H9 (cell line): Measurements from ENCODE around the gene KIF1A. TPM values are rescaled to one million over a fixed set of nuclear protein-coding genes. Genes with fewer than 3 reads are reported as not detected.

ENCODE experiments used
- DNase-seq: peaks from one replicate; pipeline ENCODE4 v3.0.0-alpha.2; 2017
- H2AFZ ChIP-seq: one replicate; pipeline ENCODE4 v1.6.1; 2013; ENCODE audit warnings: mild to moderate bottlenecking, low read length, control low read depth, moderate library complexity
- H2AK5ac ChIP-seq: 2 replicates; pipeline ENCODE4 v1.6.1; 2013; ENCODE audit warnings: low read length, control low read depth, mixed read lengths; ENCODE audit not compliant: insufficient read length
- H2BK120ac ChIP-seq: one replicate; pipeline ENCODE4 v1.6.1; 2013; ENCODE audit warnings: low read depth, mild to moderate bottlenecking, low read length, control low read depth, inconsistent platforms; ENCODE audit not compliant: poor library complexity, severe bottlenecking
- H2BK12ac ChIP-seq: 2 replicates; pipeline ENCODE4 v1.6.1; 2013; ENCODE audit warnings: low read length, control low read depth, mixed read lengths, low read depth; ENCODE audit not compliant: insufficient read length
- H2BK15ac ChIP-seq: 2 replicates; pipeline ENCODE4 v1.6.1; 2013; ENCODE audit warnings: low read depth, low read length, control low read depth
- H2BK20ac ChIP-seq: one replicate; pipeline ENCODE4 v1.6.1; 2013; ENCODE audit warnings: low read depth, mild to moderate bottlenecking, low read length, control low read depth, inconsistent platforms; ENCODE audit not compliant: poor library complexity, severe bottlenecking
- H2BK5ac ChIP-seq: 2 replicates; pipeline ENCODE4 v1.6.1; 2013; ENCODE audit warnings: low read length, control low read depth, mixed read lengths; ENCODE audit not compliant: insufficient read length
- H3K14ac ChIP-seq: 2 replicates; pipeline ENCODE4 v1.6.1; 2013; ENCODE audit warnings: low read length, control low read depth; ENCODE audit not compliant: insufficient read depth
- H3K18ac ChIP-seq: 2 replicates; pipeline ENCODE4 v1.6.1; 2013; ENCODE audit warnings: low read depth, mild to moderate bottlenecking, mixed read lengths, low read length, control low read depth; ENCODE audit not compliant: insufficient read length
- H3K23ac ChIP-seq: 2 replicates; pipeline ENCODE4 v1.6.1; 2013; ENCODE audit warnings: low read length, control low read depth, mixed read lengths, low read depth; ENCODE audit not compliant: insufficient read length
- H3K23me2 ChIP-seq: 2 replicates; pipeline ENCODE4 v1.6.1; 2013; ENCODE audit warnings: low read depth, mild to moderate bottlenecking, mixed read lengths, low read length, control low read depth; ENCODE audit not compliant: insufficient read length, poor library complexity, severe bottlenecking
- H3K27ac ChIP-seq: 2 replicates; pipeline ENCODE4 v1.5.1; 2013; ENCODE audit warnings: low read length, control low read depth, mixed read lengths, low read depth; ENCODE audit not compliant: insufficient read length
- H3K27me3 ChIP-seq: 2 replicates; pipeline ENCODE4 v1.6.1; 2013; ENCODE audit warnings: low read length, control low read depth, inconsistent platforms; ENCODE audit not compliant: insufficient read depth
- H3K4ac ChIP-seq: 2 replicates; pipeline ENCODE4 v1.6.1; 2013; ENCODE audit warnings: low read depth, mild to moderate bottlenecking, control low read depth, inconsistent platforms, low read length, moderate library complexity
- H3K4me1 ChIP-seq: 2 replicates; pipeline ENCODE4 v1.6.1; 2013; ENCODE audit warnings: low read length, control low read depth, inconsistent platforms; ENCODE audit not compliant: insufficient read depth
- H3K4me2 ChIP-seq: 2 replicates; pipeline ENCODE4 v1.6.1; 2013; ENCODE audit warnings: low read length, control low read depth, mixed read lengths; ENCODE audit not compliant: insufficient read length, insufficient read depth
- H3K56ac ChIP-seq: 2 replicates; pipeline ENCODE4 v1.6.1; 2013; ENCODE audit warnings: low read depth, mild to moderate bottlenecking, mixed read lengths, low read length, control low read depth; ENCODE audit not compliant: insufficient read length
- H3K79me1 ChIP-seq: 2 replicates; pipeline ENCODE4 v1.6.1; 2013; ENCODE audit warnings: low read depth, mild to moderate bottlenecking, moderate library complexity, low read length, control low read depth, inconsistent platforms; ENCODE audit not compliant: insufficient read depth, poor library complexity, severe bottlenecking
- H3K79me2 ChIP-seq: 2 replicates; pipeline ENCODE4 v1.6.1; 2013; ENCODE audit warnings: low read length, control low read depth, inconsistent platforms; ENCODE audit not compliant: insufficient read depth
- H3K9ac ChIP-seq: 2 replicates; pipeline ENCODE4 v1.6.1; 2013; ENCODE audit warnings: low read length, control low read depth, mixed read lengths; ENCODE audit not compliant: insufficient read length; ENCODE audit errors: extremely low read depth
- H3K9me3 ChIP-seq: one replicate; pipeline ENCODE4 v1.6.1; 2013; ENCODE audit warnings: low read depth, low read length, inconsistent platforms; ENCODE audit not compliant: control insufficient read depth
- H3T11ph ChIP-seq: one replicate; pipeline ENCODE4 v1.6.1; 2013; ENCODE audit warnings: mild to moderate bottlenecking, low read length, control low read depth, inconsistent platforms
- H4K20me1 ChIP-seq: one replicate; pipeline ENCODE4 v1.6.1; 2013; ENCODE audit not compliant: control insufficient read depth, insufficient read length, insufficient read depth
- H4K5ac ChIP-seq: 2 replicates; pipeline ENCODE4 v1.6.1; 2013; ENCODE audit warnings: low read depth, mild to moderate bottlenecking, mixed read lengths, low read length, control low read depth; ENCODE audit not compliant: insufficient read length
- H4K8ac ChIP-seq: replicated peaks from 2 replicates; pipeline ENCODE4 v1.6.1; 2013; ENCODE audit warnings: low read length, control low read depth, mixed read lengths, low read depth; ENCODE audit not compliant: insufficient read length
- H4K91ac ChIP-seq: 2 replicates; pipeline ENCODE4 v1.6.1; 2013; ENCODE audit warnings: low read depth, mild to moderate bottlenecking, moderate library complexity, mixed read lengths, low read length, control low read depth; ENCODE audit not compliant: insufficient read length
- H3K27ac Mint-ChIP-seq, 3 experiments: 2 replicates in 2 of 3; 3 replicates in 1 of 3; pipeline ENCODE4 v1.8.0; 2020 to 2021; ENCODE audit warnings: mixed read lengths in 3 of 3, mild to moderate bottlenecking in 1 of 3, moderate library complexity in 1 of 3
- H3K27me3 Mint-ChIP-seq: 2 replicates; pipeline ENCODE4 v1.8.0; 2021; ENCODE audit warnings: low read depth, mild to moderate bottlenecking, moderate library complexity, mixed read lengths
- H3K36me3 Mint-ChIP-seq, 3 experiments: 2 replicates in 2 of 3; 3 replicates in 1 of 3; pipeline ENCODE4 v1.8.0; 2020 to 2021; ENCODE audit warnings: low read depth in 3 of 3, mixed read lengths in 3 of 3; ENCODE audit not compliant: insufficient read depth in 1 of 3
- H3K4me1 Mint-ChIP-seq, 2 experiments: 2 replicates each; pipeline ENCODE4 v1.8.0; 2020; ENCODE audit warnings: mixed read lengths in 2 of 2
- H3K4me3 Mint-ChIP-seq, 2 experiments: 2 replicates in 1 of 2; 3 replicates in 1 of 2; pipeline ENCODE4 v1.8.0; 2020 to 2021; ENCODE audit warnings: mild to moderate bottlenecking in 2 of 2, mixed read lengths in 2 of 2, moderate library complexity in 1 of 2
- H3K9me3 Mint-ChIP-seq, 2 experiments: 2 replicates in 1 of 2; 3 replicates in 1 of 2; pipeline ENCODE4 v1.8.0; 2020; ENCODE audit warnings: mild to moderate bottlenecking in 2 of 2, mixed read lengths in 2 of 2, moderate library complexity in 1 of 2
- WGBS: extraction: QIAGEN DNeasy Blood & Tissue Kit; methylation state at CpG from one replicate; pipeline ENCODE4 v1.1.7; 2013; ENCODE audit warnings: missing lambda C conversion rate, low lambda C conversion rate, mixed read lengths; ENCODE audit not compliant: insufficient read length; ENCODE audit errors: extremely low coverage; 5-methylcytosine and 5-hydroxymethylcytosine counted together
- total RNA-seq: library from RNA; stranded (reverse); gene quantifications from 2 replicates; pipeline ENCODE4 v1.2.1, GENCODE V29; 2021
- TF ChIP-seq, protein P1 (sequence below): fragments of 200-600 bp; sonication (generic); conservative IDR thresholded peaks from 3 replicates; pipeline ENCODE4 v1.8.0; 2021; ENCODE audit warnings: antibody characterized with exemption, mild to moderate bottlenecking

KIF1A gene
- total RNA-seq, 1 experiment from 2014 or later = 204 TPM

DNA sequence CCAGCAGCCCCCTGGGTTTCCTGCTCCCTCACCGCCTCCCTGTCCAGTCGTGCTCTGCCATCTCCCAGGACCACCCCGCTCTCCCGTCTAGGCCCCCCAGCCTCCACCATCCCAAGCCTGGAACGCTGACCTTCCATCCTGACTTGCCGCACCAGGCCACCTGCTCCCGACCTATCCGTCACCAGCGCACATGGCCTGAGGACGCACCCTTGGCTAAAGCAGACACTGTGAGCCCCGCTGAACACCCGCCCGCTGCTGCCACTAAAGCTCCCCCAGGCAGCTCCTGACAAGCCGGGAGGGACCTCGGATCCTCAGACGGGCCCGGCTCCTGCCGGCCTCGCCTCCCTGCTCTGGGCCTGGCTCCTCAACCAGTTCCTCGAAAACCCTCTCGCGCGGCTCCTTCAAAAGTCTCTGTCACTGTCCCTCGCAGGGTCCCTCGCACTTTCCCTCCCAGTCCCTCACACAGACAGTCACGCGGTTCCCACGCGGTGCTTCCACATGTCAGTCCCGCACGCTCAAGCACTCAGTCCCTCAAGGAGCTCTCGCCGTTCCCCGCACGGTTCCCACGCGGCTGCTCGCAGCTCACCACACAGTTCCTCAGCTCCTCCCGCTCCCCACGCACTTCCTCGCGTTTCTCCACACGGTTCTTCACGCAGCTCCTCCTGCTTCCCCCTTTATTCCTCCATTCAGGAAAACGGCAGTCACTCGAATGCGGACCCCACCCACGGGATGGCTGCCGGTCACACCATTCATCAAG, 42.4 kb downstream of the KIF1A start:
- H3K79me2 ChIP-seq = no peaks in the 10 kb centered on the region; the same call in 1 of the 2 replicates
- H3T11ph ChIP-seq = no peak overlapping the region
- WGBS = no CpG with 5 or more reads among the region's 49 CpGs
- H3K36me3 Mint-ChIP-seq = peaks cover 13 to 37% (median 34%) of the 10 kb centered on the region in 3 experiments; a peak in 6 of 7 replicates
- H3K4me3 Mint-ChIP-seq = no peak overlapping the region
- H4K91ac ChIP-seq = no peak overlapping the region
- H3K79me1 ChIP-seq = peaks cover 2% of the 10 kb centered on the region
- H3K27me3 ChIP-seq = no peaks in the 10 kb centered on the region
- H3K23me2 ChIP-seq = no peaks in the 10 kb centered on the region
- no peak overlapping the region for H2BK12ac ChIP-seq
- no peak overlapping the region; the same call in 1 of the 2 replicates for H3K14ac ChIP-seq
- H3K4ac ChIP-seq = no peak overlapping the region
- H3K23ac ChIP-seq = no peak overlapping the region
- no peak overlapping the region for H2BK5ac ChIP-seq
- H4K8ac ChIP-seq = no peak overlapping the region
- H3K4me1 Mint-ChIP-seq = no peaks in the 10 kb centered on the region
- H3K56ac ChIP-seq = no peak overlapping the region
- no peaks in the 10 kb centered on the region for H4K20me1 ChIP-seq
- H3K4me2 ChIP-seq = no peak overlapping the region
- no peak overlapping the region for H2BK20ac ChIP-seq
- H2BK15ac ChIP-seq = no peak overlapping the region
- DNase-seq = no peak
- no peaks in the 10 kb centered on the region for H3K27me3 Mint-ChIP-seq
- TF ChIP-seq, protein P1, sequence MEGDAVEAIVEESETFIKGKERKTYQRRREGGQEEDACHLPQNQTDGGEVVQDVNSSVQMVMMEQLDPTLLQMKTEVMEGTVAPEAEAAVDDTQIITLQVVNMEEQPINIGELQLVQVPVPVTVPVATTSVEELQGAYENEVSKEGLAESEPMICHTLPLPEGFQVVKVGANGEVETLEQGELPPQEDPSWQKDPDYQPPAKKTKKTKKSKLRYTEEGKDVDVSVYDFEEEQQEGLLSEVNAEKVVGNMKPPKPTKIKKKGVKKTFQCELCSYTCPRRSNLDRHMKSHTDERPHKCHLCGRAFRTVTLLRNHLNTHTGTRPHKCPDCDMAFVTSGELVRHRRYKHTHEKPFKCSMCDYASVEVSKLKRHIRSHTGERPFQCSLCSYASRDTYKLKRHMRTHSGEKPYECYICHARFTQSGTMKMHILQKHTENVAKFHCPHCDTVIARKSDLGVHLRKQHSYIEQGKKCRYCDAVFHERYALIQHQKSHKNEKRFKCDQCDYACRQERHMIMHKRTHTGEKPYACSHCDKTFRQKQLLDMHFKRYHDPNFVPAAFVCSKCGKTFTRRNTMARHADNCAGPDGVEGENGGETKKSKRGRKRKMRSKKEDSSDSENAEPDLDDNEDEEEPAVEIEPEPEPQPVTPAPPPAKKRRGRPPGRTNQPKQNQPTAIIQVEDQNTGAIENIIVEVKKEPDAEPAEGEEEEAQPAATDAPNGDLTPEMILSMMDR = no peak
- H2AFZ ChIP-seq = no peak overlapping the region
- no peak overlapping the region for H3K18ac ChIP-seq
- no peak overlapping the region for H4K5ac ChIP-seq
- no peaks in the 10 kb centered on the region for H3K9me3 ChIP-seq
- H3K9me3 Mint-ChIP-seq = no peaks in the 10 kb centered on the region
- H3K9ac ChIP-seq = no peak overlapping the region
- H3K27ac Mint-ChIP-seq = peak overlapping the region in 1 of 3 experiments; percentile 76; a peak in 2 of 7 replicates
- no peaks in the 10 kb centered on the region for H3K4me1 ChIP-seq
- H3K27ac ChIP-seq = no peak overlapping the region
- no peak overlapping the region for H2AK5ac ChIP-seq
- H2BK120ac ChIP-seq = no peak overlapping the region
